KMS-11 (cell line): ENCODE results near the gene GABRB3.

Experiments used
- H2AFZ ChIP-seq: fragments of 200-600 bp; sonication (generic); 2 replicates; pipeline ENCODE4 v1.6.1; 2016; ENCODE audit warnings: antibody characterized with exemption, mixed run types, low read depth
- H3K27ac ChIP-seq: fragments of 200-600 bp; sonication (generic); 2 replicates; pipeline ENCODE4 v1.6.1; 2016; ENCODE audit warnings: mild to moderate bottlenecking, mixed run types
- H3K27me3 ChIP-seq: fragments of 200-600 bp; sonication (generic); 2 replicates; pipeline ENCODE4 v1.6.1; 2017; ENCODE audit warnings: mild to moderate bottlenecking, low read depth, mixed run types, moderate library complexity; ENCODE audit not compliant: insufficient read depth
- H3K36me3 ChIP-seq: fragments of 200-600 bp; sonication (generic); 2 replicates; pipeline ENCODE4 v1.6.1; 2017; ENCODE audit warnings: mild to moderate bottlenecking, mixed run types; ENCODE audit not compliant: insufficient read depth
- H3K4me1 ChIP-seq: fragments of 200-600 bp; sonication (generic); 2 replicates; pipeline ENCODE4 v1.6.1; 2016; ENCODE audit warnings: mild to moderate bottlenecking, low read depth, mixed run types; ENCODE audit not compliant: poor library complexity, severe bottlenecking
- H3K4me2 ChIP-seq: fragments of 200-600 bp; sonication (generic); 2 replicates; pipeline ENCODE4 v1.7.0; 2016; ENCODE audit warnings: mild to moderate bottlenecking, mixed run types
- H3K4me3 ChIP-seq: fragments of 200-600 bp; sonication (generic); IDR thresholded peaks from 2 replicates; pipeline ENCODE4 v1.6.1; 2017; ENCODE audit warnings: low read depth, low read length, mixed read lengths; ENCODE audit not compliant: insufficient read depth
- H3K79me2 ChIP-seq: fragments of 200-600 bp; sonication (generic); 2 replicates; pipeline ENCODE4 v1.6.1; 2016; ENCODE audit warnings: low read depth, mixed run types; ENCODE audit not compliant: insufficient read depth
- H3K9ac ChIP-seq: fragments of 200-600 bp; sonication (generic); 2 replicates; pipeline ENCODE4 v1.6.1; 2016; ENCODE audit warnings: mild to moderate bottlenecking, mixed run types
- H4K20me1 ChIP-seq: fragments of 200-600 bp; sonication (generic); 2 replicates; pipeline ENCODE4 v1.6.1; 2016; ENCODE audit warnings: mild to moderate bottlenecking, mixed run types; ENCODE audit not compliant: insufficient read depth
- CTCF ChIP-seq: fragments of 200-600 bp; sonication (generic); conservative IDR thresholded peaks from 2 replicates; pipeline ENCODE4 v1.6.1; 2017; ENCODE audit warnings: low read depth, mild to moderate bottlenecking, antibody characterized with exemption, low read length, moderate library complexity, mixed read lengths

The GABRB3 gene

GRCh38 chr15:26615927-26616302 is 157.0 kb downstream of the GABRB3 start:
- Histone ChIP-seq H2AFZ (no peak overlapping the region), H3K4me2 (no peak overlapping the region), H3K27ac (no peak overlapping the region), H3K36me3 (no peaks in the 10 kb centered on the region), H3K4me1 (no peaks in the 10 kb centered on the region), H3K79me2 (no peaks in the 10 kb centered on the region), H3K9ac (no peak overlapping the region), H3K27me3 (no peaks in the 10 kb centered on the region), H4K20me1 (no peaks in the 10 kb centered on the region), H3K4me3 (no peak overlapping the region)
- TF ChIP-seq CTCF, result no peak

GRCh38 chr15:26615188-26615926 is 157.5 kb downstream of the GABRB3 start:
- Histone ChIP-seq H4K20me1 (no peaks in the 10 kb centered on the region), H2AFZ (no peak overlapping the region), H3K27me3 (no peaks in the 10 kb centered on the region), H3K27ac (no peak overlapping the region), H3K36me3 (no peaks in the 10 kb centered on the region), H3K9ac (no peak overlapping the region), H3K79me2 (no peaks in the 10 kb centered on the region), H3K4me3 (no peak overlapping the region), H3K4me2 (no peak overlapping the region), H3K4me1 (no peaks in the 10 kb centered on the region)
- no peak for TF ChIP-seq CTCF

GRCh38 chr15:26614734-26615133 is 158.1 kb downstream of the GABRB3 start:
- Histone ChIP-seq H2AFZ (no peak overlapping the region), H4K20me1 (no peaks in the 10 kb centered on the region), H3K4me3 (no peak overlapping the region), H3K79me2 (no peaks in the 10 kb centered on the region), H3K4me2 (no peak overlapping the region), H3K36me3 (no peaks in the 10 kb centered on the region), H3K4me1 (no peaks in the 10 kb centered on the region), H3K27ac (no peak overlapping the region), H3K9ac (no peak overlapping the region), H3K27me3 (no peaks in the 10 kb centered on the region)
- no peak for TF ChIP-seq CTCF

- Histone ChIP-seq H4K20me1 (no peaks in the 10 kb centered on the region), H3K27ac (no peak overlapping the region), H3K9ac (no peak overlapping the region), H3K4me1 (no peaks in the 10 kb centered on the region), H3K27me3 (no peaks in the 10 kb centered on the region), H3K79me2 (no peaks in the 10 kb centered on the region), H3K4me2 (no peak overlapping the region), H3K4me3 (no peak overlapping the region), H2AFZ (no peak overlapping the region), H3K36me3 (no peaks in the 10 kb centered on the region)
- TF ChIP-seq CTCF, result no peak
Observed at GRCh38 chr15:26598704-26599103, 174.2 kb downstream of the GABRB3 start.
